Activated CD8-positive, alpha-beta memory T cell treated with anti-CD3 and anti-CD28 coated beads for 1 hour (primary cell): ENCODE data around the gene ZBTB46.
A peak's percentile ranks its signal among the peaks of the same experiment; 100 is the strongest.

Experiments used
- DNase-seq, 2 donors: peaks; one replicate each; pipeline ENCODE4 v3.0.0-alpha.2; 2020; ENCODE audit warnings: low read depth in 1 of 2; ENCODE audit errors: extremely low read depth in 1 of 2

ZBTB46 gene

DNA sequence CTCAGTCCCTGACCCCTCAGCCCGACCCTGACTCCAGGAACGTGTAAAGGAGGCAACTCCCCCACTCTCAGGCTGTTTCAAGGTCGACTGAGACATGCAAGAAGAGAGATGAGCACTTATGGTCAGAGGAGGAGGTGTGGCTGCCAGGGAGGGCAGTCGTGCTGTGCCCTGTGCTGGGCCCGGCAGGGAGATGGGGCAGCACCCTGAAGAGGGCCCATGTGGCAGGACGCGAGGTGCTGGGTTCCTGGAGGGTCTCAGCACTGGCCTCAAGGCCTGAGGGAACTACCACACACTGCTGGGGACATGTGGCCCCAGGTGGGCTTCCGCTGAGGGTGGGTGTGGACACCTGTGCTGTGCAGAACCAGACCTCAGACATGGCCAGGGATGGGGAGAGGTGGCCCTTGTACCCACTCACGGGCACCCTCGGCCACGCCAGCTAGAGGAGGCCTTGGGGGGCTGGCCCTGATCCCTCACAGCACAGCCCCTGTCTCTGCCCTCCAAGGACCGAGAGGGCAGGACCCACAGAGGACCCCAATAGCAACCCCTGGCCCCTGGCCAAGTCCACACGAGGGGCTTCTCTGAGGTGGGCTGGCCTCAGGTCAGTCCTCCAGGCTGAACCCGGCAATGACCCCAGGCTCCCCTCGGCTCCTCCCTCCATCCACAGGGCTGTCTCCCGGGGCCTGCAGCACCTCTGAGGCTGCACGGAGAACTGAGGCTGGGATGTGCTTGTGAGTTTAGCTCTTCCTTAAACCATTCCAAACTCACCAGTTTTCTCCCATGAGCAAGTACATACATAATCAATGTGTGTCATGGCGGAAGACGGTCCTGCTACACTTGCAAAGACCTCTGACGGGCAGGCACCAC, 82.8 kb downstream of the ZBTB46 start:
- DNase-seq = no peak

DNA sequence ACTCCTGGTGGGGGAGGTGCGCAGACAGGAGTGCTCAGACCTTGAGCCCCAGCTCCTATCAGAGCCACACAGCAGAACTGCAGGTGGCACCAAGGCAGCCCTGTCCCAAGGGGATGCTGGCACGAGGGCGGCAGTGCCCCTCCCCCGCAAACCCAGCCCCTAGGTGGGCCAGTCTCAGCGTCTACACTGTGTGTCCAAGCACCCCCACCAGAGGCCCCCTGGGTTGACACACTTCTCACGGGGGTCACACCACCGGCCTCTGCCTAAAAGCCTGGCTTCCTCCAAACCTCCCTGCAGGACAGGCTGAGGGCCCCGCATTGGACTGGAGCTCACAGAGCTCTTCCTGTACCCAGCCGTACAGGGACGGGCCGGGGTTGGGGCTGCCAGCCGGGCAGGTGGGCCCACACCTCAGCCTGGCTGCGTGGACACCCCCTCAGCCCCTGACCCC, 83.4 kb downstream of the ZBTB46 start:
- no peak for DNase-seq

DNA sequence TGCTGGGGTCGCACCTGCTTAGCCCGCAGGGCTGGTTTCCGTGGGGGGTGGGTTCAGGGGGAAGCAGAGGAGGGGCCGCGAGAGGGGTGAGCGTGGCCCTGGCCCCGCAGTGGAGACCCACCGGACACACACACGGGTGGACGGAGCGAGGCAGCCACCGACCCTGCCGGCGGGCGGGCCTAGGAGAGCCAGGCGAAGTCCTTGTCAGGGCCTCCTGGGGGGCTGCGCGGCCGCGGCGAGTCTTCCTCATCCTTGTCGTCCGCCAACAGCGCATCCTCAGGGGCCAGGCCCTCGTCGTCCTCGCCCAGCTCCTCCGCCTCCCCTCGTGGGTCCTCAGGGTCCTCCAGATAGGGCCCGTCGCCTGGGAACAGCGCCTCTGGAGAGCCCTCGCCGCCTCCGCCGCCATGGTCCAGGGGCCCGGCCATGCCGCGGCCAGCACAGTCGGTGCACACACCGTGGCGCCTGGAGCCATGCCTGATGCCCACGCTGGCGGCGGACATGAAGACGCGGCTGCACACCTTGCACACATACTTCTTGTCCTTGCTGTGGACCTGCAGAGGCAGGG, 84.2 kb downstream of the ZBTB46 start:
- no peak for DNase-seq

DNA sequence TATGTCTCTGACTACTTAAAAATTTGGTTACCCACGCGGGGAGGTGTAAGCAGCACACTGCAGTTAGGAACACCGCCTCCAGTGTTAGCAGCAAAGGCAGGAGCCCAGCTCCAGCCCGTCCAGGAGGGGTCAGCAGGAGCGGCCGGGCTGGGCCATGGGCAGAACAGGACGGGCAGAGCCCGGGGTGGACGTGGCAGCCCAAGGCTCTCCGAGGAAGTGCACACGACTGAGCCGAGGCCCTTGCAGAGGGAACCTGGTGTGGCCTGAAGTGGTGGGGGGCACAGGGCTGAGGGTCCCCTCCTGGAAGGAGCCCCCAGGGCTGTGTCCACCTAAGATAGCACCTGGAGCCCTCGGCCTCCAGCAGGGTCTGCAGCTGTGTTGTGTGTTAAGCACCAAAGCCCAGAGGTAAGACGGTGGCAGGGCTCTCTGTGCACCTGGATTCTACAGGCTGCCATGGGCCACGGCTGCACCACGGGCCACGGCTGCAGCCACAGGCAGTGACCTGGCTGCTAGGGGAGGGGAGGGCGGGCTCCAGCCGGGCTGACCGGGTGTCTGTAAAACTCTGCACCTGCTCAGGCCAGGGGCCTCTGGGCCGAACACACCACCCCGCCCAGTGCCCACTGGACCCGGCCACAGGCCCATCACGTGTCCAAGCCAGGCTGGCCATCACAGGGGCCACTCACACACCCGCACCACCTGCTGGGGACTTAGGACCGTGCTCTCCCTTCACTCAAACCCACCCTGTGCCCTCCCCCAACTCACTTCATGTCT, 84.9 kb downstream of the ZBTB46 start:
- DNase-seq = no peak

DNA sequence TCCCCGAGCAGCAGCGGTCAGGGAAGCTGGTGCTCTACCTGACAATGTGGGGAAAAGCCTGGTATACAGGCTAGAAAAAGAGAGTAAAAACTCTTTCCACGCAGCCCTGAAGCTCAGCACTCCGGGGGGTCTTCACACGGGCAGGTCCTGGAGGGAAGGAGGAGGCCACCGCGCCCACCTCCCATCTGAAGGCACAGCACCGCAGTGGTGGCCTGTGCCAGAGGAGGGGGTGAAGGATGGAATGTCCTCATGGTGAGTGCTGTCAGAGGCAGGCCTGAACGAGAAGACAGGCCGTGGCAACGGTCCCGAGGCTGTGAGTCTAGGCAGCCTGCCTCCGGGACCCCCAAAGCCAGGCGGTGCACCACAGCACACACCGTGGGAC, 85.6 kb downstream of the ZBTB46 start:
- DNase-seq = no peak

DNA sequence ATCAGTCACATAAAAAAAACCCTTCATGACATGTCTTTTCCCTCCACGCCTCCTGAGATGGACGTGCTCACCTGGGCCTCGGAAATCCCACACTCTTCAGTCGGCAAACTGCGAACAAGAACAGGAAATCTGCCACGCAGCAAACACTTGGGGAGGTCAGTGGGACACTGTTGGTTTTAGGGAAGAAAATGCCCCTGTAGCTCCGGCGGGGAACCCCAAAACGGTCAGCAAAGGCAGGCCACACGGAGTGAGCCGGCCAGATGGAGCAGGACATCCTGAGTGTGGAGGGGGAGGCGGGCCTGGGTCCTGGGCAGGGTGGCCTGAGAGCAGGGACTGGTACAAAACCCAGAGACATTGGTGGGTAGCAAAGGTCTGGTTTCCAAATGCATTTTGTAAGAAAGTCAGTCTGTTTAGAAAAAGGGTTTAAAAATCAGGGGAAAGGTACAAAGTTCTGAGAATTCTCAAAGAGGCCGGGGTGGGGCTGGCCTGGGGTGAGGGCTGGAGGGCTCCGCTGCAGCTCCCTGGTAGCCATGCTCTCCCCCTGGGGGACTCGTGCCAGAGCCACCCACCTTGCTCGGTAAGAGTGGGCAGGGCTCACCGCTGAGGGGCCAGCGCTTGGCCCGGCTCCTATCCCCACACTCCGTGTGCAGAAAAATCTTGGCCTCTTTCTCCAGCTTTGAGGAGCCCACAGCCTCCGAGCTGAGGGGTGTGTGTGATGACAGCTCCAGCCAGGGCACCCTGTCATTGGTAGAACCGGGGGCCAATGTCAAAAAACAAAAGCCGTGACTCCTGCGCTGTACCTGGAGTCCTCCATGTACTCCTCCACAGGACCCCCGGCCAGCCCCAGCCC, 86.3 kb downstream of the ZBTB46 start:
- DNase-seq = no peak

DNA sequence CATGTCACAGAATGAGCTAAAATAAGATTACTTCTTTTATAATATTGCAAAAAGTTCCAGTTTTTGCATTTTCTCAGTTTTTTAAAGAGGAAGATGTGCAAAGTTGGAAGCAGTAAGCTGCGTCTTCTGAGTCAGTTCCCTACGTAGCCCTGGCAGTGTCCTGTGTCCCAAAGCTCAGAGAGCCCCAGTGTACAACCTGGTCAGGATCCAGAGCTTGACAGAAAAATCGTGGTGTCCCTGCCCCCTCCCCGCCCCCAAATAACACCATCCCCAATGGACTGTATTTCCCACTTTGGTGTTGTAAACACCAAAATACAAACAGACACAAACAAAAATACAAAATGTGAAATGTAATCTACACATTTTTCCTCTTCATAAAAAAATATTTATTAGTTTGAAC, 86.9 kb downstream of the ZBTB46 start:
- DNase-seq = no peak

DNA sequence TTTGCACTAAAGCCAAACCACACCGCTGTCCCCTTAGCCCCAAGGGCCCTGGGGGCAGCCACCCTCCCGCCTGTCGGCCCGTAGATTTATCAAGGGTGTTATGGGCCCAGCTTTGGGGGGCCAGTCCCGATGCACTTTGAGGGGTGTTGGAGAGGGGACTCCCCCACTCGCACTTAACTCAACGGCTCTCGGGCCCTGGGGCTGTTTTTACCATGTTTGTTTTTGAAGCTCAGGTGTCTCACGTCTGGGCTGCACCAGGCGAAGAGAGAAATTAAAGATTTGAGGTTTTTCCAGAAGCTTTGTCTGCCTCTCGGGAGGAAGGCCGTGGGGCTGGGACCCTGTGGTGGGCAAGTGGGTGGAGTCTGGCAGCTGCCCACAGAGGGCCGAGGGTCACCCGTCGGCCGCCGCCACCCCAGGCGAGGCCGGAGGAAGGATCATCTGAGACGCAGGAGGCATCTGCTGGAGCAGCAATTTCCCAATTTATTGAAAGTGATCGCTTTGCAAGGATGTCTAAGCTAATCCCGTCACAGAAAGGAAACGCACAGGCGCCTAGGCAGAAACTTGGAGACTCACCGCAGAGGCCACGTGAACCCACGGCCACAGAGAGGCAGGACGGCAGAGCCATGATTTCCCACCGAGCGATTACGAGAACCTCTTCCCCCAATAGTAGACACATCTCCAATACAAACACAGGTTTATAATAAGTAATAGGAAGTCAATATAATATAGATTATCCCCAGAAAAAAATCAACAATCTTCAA, 87.7 kb downstream of the ZBTB46 start:
- DNase-seq = no peak

DNA sequence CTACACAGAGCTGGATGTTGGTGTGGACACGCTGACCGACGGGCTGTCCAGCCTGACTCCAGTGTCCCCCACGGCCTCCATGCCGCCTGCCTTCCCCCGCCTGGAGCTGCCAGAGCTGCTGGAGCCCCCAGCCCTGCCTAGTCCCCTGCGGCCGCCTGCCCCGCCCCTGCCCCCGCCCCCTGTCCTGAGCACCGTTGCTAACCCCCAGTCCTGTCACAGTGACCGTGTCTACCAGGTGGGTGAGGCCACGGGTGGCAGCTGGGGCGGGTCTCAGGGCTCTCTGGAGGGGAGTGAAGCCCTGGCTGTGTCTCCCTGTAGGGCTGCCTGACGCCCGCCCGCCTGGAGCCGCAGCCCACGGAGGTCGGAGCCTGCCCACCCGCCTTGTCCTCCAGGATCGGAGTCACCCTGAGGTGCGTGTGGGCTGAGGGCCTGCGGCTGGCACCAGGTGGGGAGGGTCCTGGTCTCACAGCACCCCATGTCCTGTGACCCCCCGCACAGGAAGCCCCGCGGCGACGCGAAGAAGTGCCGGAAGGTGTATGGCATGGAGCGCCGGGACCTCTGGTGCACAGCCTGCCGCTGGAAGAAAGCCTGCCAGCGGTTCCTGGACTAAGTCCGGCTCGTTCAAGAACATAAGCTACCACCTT, 88.6 kb downstream of the ZBTB46 start:
- DNase-seq = no peak

DNA sequence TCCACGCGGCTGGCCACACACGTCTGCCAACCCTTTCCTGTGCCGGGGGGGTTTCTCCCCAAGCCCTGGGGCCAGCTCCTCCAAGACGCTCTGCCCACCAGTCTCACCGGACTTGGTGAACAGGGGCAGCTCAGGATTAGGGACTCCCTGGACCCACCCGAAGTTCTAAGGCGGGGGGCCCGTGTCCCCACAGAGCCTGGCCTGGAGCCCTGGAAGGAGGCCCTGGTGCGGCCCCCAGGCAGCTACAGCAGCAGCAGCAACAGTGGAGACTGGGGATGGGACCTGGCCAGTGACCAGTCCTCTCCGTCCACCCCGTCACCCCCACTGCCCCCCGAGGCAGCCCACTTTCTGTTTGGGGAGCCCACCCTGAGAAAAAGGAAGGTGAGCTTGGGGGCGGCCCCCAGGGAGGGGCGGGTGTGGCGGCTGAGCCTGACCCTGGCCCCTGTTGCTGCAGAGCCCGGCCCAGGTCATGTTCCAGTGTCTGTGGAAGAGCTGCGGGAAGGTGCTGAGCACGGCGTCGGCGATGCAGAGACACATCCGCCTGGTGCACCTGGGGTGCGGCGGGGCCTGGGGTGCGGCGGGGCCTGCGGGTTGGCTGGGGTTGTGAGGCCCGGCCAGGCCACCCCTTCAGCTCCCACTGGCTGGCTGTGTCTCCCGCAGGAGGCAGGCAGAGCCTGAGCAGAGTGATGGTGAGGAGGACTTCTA, 89.2 kb downstream of the ZBTB46 start:
- no peak for DNase-seq

DNA sequence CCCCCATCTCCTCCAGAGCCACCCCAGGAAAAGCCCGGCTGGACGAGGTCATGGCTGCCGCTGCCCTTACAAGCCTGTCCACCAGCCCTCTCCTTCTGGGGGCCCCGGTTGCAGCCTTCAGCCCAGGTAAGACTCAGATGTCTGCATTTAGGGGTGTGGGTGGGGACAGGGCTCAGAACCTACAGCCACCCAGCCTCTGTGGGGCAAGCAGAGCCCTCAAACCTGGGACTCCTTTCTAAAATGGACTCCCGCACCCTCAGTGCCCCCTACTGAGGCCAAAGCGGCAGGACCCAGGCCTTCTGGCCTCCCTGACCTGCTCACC, 89.7 kb downstream of the ZBTB46 start:
- no peak for DNase-seq

DNA sequence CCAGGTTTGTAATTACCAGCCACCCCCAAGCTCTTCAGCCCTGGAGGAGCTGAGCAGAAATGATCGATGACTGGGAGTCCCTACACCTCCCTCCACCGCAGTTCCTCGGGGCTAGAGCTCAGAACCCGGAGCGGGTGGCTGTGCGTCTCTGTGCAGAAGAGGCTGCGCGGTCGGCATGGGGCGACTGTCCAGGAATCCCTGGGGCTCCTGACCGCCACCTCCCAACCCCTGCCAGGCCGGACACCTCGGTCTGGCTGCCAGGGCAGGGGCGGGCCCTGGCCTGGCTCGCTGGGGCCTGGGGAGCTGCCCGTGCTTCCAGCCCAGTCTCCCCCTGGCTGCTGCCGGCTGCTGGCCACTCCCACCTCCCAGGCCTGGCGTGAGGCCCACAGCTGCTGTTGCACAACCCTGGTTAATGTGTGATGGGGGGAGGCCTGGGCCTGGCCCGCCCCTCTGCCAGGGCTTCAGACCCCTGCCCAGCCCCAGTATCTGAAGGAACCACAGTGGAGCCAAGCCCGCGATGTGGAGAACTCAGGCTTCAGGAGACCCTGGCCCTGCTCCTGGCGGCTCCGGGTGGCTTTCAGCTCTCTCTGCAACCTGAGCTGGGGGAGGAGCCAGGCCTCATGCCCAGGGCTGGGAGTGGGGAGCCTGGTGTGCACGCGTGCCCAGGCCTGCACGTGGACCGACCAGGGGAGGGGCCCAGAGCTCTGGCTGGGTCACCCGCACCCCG, 90.3 kb downstream of the ZBTB46 start:
- DNase-seq = no peak

DNA sequence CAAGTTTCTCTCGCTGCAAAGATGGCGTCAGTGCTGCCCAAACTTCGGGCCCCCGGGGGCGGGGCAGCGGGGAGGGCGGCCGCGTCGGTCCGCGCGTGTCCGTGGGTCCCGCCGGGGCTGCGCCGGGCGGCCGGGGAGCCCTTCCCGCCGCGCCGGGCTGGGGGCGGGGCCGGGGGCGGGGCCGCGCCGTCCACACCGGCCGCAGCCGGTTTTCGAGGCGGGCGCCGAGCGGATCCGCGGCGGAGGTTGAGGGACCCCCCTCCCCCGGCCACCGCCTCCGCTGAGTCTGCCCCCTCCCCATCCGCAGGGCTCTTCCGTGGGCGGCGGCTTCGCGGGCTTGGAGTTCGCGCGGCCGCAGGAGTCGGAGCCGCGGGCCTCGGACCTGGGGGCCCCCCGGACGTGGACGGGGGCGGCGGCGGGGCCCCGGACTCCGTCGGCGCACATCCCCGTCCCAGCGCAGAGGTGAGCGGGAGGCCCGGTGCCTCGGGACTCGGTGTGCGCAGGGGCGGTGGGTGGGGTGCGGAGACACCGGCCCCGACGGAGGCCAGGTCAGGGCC, 90.9 kb downstream of the ZBTB46 start:
- DNase-seq = peak in 1 of 2 donors; percentile 33

DNA sequence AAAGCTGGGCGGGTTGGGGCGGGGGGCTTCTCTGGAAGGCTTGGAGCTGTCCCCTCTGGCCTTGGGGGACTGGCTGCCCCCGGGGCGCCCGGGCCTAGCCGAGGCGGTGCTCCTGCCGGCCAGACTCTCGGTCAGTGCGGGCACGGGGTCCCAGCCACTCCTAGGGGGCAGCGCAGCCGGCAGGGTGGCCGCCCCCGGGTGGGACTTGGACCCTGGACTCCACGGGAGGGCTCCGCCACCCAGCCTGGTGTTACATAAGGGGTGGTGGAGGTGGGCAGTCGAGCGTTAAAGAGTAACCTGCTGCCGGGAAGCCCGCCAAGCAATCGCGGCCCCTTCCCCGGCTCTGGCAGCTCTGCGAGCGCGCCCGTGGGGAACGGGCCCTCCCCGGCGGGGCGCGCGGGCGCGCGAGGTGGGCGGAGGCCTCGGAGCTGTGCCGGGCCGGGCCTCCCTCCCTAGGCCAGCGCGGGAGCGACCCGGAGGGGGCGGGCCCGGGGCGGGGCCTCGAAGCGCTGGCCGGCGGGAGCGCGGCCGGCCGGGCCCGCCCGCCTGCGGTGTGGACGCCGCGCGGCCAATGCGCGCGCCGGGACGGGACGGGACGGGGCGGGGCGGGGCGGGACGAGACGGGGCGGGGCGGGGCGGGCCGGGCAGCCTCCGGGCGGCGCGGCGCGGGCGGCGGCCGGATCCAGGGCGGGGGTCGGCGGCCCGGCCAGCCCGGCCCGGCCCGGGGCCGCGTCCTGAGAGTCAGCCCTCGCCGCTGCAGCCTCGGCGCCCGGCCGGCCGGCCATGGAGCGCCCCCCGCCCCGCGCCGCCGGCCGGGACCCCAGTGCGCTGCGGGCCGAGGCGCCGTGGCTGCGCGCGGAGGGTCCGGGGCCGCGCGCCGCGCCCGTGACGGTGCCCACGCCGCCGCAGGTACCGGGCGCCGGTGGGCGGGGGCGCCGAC, 91.7 kb downstream of the ZBTB46 start, which contains the start of gene SLC2A4RG:
Gene SLC2A4RG, plus strand, starts transcription at position 647 of the 940 bp plus-strand sequence. Its CDS starts 137 bp downstream, at position 784.
- peak in 1 of 2 donors; percentile 59 for DNase-seq

DNA sequence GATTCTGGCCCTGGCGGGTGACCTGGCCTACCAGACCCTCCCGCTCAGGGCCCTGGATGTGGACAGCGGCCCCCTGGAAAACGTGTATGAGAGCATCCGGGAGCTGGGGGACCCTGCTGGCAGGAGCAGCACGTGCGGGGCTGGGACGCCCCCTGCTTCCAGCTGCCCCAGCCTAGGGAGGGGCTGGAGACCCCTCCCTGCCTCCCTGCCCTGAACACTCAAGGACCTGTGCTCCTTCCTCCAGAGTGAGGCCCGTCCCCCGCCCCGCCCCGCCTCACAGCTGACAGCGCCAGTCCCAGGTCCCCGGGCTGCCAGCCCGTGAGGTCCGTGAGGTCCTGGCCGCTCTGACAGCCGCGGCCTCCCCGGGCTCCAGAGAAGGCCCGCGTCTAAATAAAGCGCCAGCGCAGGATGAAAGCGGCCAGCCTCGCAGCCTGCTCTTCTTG, 92.4 kb downstream of the ZBTB46 start:
- DNase-seq = peak in 1 of 2 donors; percentile 15

DNA sequence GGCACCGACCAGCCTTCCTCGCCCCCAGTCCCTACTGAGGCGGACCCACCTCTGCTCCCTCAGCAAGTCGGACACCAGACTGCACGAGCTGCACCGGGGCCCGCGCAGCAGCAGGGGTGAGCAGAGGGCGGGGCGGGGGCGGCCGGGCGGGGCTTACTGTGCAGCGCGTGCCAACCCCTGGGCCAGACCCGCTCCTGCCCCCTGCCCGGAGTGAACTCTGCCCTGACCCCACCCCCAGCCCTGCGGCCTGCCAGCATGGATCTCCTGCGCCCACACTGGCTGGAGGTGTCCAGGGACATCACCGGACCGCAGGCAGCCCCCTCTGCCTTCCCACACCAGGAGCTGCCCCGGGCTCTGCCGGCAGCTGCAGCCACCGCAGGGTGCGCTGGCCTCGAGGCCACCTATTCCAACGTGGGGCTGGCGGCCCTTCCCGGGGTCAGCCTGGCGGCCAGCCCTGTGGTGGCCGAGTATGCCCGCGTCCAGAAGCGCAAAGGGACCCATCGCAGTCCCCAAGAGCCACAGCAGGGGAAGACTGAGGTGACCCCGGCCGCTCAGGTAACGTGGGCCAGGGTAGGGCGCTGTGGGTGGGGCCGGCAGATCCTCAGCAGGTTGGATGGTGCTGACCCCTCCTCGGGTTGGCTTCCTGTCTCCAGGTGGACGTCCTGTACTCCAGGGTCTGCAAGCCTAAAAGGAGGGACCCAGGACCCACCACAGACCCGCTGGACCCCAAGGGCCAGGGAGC, 92.9 kb downstream of the ZBTB46 start:
- DNase-seq = peak in 1 of 2 donors; percentile 19
